NCI-H526 (cell line): ENCODE measurements around the gene CLDN19.
"Not testable (repeated sequence)": the region's sequence is repeated elsewhere in the genome, so short reads cannot be mapped to it uniquely, and the experiment has no call there.

Source experiments
- DNase-seq, 2 experiments: peaks; one replicate each; lab custom pipeline; 2025; lab: John Stamatoyannopoulos, UW

Gene CLDN19

GRCh38 chr1:42759114-42759513 lies 19.1 kb upstream of the CLDN19 start:
- no peak for DNase-seq

DNA sequence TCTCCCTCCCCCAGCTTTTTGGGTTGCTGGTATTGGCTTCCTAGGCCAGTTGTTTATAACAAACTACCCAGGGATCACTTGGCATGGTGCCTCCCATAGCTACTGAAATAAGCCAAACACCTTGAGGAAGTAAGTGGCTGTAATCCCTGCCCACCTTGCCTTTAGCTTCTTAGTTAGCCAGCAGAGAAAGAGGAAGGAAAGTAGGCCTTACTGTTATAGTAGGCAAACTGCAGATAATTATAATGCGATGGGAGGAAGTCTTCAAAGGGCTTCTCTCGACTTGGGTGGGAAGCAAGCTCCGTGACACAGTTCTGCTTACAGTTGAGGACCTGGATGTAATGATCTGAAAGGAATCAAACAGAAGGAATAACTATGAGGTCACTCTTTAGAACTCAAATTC lies 18.6 kb upstream of the CLDN19 start:
- DNase-seq, result no peak

- no peak for DNase-seq
These were observed 17.8 kb upstream of the CLDN19 start for GRCh38 chr1:42757892-42758275.

GRCh38 chr1:42756956-42757891 lies 17.2 kb upstream of the CLDN19 start:
- peak; percentile 47 to 89 for DNase-seq

DNA sequence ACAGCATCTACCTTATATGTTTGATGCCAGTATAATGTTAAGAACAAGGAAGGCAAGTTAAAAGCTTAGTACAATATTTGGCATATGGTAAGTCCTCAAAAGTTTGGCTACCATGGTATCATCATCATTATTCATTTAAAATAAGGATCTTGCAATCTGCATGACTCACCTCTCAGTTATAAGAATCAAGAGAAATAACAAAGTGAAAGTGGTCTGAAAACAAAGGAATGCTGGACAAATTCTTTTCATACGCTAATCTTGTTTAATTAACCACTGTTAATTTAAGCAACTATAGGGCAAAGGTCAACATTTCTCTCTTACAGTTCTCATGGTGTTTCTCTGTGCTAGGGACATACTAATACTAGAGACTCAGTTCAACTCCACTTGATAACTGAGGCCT lies 13.0 kb upstream of the CLDN19 start:
- DNase-seq, result no peak

GRCh38 chr1:42752284-42752683 lies 12.2 kb upstream of the CLDN19 start:
- DNase-seq, result no peak

DNA sequence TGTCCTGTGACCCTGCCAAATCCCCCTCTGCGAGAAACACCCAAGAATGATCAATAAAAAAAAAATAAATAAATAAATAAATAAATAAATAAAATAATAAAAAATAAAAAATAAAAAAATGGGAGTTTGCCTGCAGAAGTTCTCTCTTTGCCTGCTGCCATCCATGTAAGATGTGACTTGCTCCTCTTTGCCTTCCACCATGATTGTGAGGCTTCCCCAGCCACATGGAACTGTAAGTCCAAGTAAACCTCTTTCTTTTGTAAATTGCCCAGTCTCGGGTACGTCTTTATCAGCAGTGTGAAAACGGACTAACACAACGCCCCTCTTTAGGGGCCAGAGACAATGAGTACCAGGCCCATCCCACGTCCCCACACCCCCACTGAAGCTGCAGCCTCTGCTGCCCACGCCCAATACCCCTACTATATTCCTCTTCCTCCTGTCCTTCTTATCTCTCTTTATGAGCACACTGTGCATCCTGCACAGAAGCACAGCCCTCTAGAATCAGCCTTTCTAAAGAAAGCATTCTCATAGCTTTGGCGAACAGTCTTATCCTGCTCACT lies 11.6 kb upstream of the CLDN19 start:
- not testable (repeated sequence) for DNase-seq

DNA sequence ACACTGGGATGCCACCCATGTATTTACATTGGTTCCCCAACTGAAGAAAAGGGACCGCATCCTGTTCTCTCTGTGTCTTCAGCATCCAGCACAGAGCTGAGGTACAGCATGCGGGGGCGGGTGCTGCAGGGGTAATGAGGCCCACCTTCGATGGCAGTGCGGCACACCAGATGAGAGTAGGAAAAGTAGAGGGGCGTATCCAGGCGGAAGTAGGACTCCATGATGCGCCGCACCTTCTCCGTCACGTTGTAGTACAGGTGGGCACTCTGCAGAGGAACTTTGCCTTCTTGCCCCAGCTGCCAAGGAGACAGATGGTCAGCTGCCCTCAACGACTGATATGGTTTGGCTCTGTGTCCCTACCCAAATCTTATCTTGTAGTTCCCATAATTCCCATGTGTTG lies 10.0 kb upstream of the CLDN19 start:
- DNase-seq, result no peak

DNA sequence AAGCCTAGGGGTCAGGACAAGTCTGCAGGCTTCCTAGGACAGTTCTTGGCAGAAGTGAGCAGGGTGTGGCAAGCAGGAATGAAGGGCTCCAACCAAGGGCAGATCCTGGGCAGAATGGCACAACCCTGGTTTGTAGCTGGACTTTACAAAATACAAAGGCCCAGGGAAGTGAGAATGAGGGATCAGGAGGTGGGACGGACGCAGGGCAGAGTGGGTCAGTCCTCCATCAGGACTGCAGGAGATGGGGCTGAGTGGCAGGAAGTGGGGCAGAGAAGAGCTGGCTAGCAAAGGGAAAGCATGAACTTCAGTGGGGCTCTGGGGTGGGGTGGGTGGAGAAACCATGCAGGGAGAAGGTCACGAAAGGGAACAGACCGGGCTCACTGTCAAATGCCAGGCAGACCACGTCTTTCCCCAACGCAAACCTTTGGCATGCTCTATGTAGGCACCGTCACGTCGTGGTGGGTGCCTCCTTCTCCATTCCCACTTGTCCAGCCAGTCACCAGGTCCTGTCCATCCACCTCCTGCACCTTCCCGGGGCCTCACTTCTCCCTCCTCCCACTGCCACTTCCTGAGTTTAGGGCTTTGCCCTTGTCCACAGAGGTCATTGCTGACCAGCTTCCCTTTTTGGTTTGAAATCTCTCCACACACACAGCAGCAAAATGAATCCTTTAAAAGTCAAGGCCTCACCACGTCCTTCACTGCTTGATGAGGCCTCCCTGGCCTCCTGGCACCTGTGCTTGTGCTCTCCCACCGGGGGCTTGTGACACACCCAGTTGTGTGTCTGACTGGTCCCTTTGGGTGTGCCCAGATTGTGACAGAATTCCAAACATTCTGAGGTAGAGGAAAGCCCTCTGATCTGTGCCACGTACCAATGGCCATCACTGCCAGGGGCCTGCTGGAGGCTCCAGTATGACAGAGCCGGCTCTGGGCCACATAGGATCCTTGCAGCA lies 8.7 kb upstream of the CLDN19 start:
- no peak for DNase-seq

DNA sequence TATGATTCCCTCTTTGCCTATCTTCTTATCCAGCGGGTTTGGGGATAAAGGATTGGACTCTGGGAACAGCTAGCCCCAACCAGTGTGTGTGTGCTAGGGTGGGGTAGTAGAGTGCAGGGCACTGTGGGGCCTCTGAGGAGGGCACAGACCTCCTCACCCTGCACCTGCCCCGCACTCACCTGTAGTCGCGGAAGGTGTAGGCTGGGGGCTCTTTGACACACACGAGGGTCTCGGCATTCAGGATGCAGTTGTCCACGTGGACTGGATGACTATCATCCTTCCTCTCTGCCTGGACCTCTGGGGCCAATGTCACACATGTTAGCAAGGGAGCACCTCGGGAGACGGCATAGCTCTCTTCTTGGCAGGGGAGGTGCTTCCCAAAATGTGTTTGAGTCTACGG lies 8.0 kb upstream of the CLDN19 start:
- DNase-seq, result no peak

- DNase-seq, result peak; percentile 52 to 89
These were observed 7.1 kb upstream of the CLDN19 start for GRCh38 chr1:42747125-42747524.

DNA sequence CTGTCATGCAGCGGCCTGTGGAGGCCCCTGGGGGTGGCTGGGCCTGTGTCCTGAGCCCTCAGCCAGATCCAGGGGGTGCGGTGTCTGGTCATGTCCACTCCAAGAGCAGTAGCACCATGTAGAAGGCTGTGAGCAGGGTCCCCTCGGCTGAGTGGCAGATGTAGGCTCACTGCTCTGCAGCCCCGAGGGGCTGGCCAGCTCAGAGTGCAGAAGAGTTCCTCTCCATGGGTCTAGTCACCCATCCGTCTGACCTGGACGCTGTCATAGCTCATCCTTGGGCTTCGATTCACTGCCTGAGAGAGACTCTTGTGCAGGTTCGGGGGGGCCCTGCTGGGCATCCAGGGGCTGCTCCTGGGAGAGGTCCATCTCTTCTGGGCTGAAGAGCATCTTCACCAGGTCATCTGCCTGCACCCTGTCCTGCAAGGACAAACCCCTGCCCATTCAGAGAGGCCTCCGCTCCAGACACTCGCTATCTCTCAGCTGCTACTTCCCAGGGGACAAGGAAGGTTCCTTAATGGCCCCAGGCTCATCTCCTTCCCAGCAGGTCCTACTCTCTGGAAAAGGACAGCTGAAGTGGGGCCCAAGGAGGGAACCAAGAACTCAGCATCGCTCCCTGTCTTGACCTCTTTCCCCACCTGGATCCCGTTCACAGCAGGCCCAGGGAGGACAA lies 6.5 kb upstream of the CLDN19 start:
- no peak for DNase-seq

DNA sequence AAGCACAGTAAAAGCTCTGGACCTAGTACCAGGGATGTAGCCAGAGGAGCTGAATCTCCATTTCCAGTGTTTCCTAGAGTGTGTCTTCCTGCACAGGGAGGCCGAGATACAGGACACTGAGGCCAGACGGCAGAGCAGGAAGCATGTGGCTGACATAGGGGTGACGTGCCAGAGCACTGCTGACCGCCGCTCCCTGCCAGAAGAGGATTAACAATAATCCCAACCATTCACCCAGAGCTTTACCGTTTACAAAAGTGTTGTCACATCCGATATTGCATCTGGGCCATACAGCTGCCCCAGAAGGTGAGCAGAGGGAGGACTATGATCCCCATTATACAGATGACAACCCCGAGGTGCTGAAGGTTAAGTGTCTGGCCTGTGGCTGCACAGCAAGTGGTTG lies 5.8 kb upstream of the CLDN19 start:
- no peak for DNase-seq

GRCh38 chr1:42744148-42744413 lies 4.0 kb upstream of the CLDN19 start:
- DNase-seq, result no peak

GRCh38 chr1:42743317-42744147 lies 3.5 kb upstream of the CLDN19 start:
- no peak for DNase-seq

- no peak for DNase-seq
These were observed 2.7 kb upstream of the CLDN19 start for GRCh38 chr1:42742617-42743316.

DNA sequence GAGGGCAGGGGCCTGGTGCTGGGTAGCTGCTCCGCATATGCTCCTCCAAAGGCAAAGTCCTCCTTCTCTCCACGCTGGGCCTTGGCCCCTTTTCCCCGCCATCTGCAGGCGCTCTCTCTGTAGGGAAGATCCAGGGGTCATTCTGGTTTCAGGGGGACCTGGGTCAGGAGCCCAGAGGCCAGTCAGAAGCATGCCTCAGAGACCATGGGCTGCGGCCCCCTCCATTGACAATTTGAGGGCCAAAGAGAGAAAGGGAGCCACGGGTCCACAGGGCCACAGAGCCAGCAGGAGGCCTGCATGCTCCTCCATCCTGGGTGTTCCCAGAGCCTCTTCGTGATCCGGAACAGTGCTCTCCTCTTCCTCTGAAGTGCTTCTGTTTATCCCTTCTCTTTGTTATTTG lies 2.1 kb upstream of the CLDN19 start:
- DNase-seq, result no peak

- no peak for DNase-seq
These were observed 1.7 kb upstream of the CLDN19 start for GRCh38 chr1:42741706-42742105.

GRCh38 chr1:42740851-42741580 lies 980 bp upstream of the CLDN19 start:
- DNase-seq, result peak; percentile 68 to 90

- no peak for DNase-seq
These were observed 1.3 kb downstream of the CLDN19 start for GRCh38 chr1:42738678-42739226.
